GM18505 (cell line): ENCODE results near the gene AKAP7.
"Not testable (repeated sequence)": the region's sequence is repeated elsewhere in the genome, so short reads cannot be mapped to it uniquely, and the experiment has no call there.

Source experiments
- ATAC-seq: cut with Tn5 transposase; IDR thresholded peaks from one replicate; pipeline ENCODE4 v1.9.1; 2021; ENCODE audit not compliant: unreplicated experiment
- POLR2A ChIP-seq: IDR thresholded peaks from 4 replicates; pipeline ENCODE4 v1.6.1; 2011; ENCODE audit warnings: borderline replicate concordance; ENCODE audit not compliant: insufficient read depth, insufficient read length; ENCODE audit errors: extremely low read depth

AKAP7 gene

GRCh38 chr6:131286469-131287040 lies 151.3 kb downstream of the AKAP7 start:
- no peak for ATAC-seq
- no peak for TF ChIP-seq POLR2A

DNA sequence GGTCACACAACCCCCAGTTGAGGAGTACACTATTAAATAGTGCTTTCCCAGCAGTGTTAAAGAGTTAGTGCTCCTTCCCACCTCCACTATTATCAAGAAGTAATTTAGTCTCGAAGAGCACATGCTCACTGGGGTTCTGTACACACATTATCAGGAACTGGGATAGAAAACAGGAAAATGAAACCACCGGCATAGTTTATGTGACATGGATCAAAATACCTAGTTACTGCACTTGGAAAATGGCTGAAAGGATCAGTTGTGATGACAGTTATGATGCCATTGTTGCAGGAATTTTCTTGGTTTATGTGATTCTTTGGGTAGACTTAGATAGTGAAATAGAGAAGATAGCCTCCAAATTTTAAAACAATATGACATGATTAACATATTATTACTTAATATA lies 152.9 kb downstream of the AKAP7 start:
- ATAC-seq: no peak
- no peak for TF ChIP-seq POLR2A

- ATAC-seq: no peak
- TF ChIP-seq POLR2A: no peak
These were observed 155.7 kb downstream of the AKAP7 start for GRCh38 chr6:131290955-131291354.

- TF ChIP-seq POLR2A: no peak
These were observed 157.1 kb downstream of the AKAP7 start for GRCh38 chr6:131292145-131292938.

DNA sequence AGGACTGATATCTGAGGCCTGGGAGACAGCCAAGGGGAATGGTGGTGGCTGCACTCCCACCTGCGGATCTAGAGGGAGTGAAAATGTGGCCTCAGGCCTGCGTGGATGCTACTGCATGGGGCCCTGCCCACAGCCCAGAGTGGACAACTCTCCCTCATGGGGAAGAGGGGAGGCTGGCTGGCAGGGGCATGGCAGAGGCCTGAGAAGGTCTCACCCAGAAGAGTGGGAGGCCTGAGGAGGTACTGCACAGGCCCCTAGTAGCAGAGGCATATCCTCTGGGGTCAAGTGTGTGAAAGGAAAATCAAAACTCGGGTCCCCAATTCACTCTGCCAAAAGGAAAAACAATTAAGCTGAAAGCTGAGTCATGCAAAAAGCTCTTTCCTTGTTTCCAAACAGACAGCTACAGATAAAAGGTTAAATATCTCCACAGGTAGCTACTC lies 158.2 kb downstream of the AKAP7 start:
- no peak for ATAC-seq
- no peak for TF ChIP-seq POLR2A

More at GRCh38 chr6:131292145-131292938, 157.1 kb downstream of the AKAP7 start:
- ATAC-seq: no peak

DNA sequence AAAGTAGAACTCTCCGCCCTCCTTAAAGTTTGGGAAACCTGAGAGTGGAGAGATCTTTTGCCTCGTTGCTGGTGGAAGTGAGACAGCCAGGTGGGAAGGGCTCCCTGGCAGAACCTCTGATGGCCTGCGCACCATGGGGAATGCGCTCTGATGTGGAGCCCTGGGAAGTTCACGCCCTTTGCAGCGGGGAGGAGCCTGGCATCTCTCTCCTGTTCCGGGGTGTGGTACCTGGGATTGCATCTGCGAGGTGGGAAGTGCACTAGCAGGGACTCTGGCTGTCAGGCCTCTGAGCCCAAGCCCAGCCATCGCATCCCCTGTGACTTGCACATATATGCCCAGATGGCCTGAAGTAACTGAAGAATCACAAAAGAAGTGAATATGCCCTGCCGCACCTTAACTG lies 159.8 kb downstream of the AKAP7 start:
- no peak for TF ChIP-seq POLR2A
- ATAC-seq: no peak

- ATAC-seq: not testable (repeated sequence)
These were observed 165.6 kb downstream of the AKAP7 start for GRCh38 chr6:131300826-131301225.

DNA sequence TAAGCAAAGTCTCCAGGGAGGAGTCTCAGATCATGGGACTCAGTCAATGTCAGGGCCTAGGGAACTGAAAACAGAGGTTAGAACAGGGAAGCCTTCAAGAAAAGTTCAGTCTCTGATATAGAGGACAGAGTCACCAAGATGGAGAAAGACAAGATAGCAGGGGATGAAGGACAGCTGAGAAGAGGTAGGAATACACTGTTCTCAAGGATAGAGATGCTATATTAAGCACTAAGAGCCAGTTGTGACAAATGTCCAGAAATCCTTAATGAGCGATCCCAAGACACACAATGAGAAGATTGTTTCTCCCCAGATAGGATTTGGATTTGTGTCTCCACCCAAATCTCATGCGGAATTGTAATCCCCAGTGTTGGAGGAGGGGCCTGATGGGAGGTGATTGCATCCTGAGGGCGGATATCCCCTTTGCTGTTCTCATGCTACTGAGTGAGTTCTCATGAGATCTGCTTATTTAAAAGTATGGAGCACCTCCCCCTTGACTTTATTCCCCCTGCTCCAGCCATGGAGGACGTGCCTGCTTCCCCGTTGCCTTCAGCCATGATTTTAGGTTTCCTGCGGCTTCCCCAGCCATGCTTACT lies 168.2 kb downstream of the AKAP7 start:
- TF ChIP-seq POLR2A: no peak

DNA sequence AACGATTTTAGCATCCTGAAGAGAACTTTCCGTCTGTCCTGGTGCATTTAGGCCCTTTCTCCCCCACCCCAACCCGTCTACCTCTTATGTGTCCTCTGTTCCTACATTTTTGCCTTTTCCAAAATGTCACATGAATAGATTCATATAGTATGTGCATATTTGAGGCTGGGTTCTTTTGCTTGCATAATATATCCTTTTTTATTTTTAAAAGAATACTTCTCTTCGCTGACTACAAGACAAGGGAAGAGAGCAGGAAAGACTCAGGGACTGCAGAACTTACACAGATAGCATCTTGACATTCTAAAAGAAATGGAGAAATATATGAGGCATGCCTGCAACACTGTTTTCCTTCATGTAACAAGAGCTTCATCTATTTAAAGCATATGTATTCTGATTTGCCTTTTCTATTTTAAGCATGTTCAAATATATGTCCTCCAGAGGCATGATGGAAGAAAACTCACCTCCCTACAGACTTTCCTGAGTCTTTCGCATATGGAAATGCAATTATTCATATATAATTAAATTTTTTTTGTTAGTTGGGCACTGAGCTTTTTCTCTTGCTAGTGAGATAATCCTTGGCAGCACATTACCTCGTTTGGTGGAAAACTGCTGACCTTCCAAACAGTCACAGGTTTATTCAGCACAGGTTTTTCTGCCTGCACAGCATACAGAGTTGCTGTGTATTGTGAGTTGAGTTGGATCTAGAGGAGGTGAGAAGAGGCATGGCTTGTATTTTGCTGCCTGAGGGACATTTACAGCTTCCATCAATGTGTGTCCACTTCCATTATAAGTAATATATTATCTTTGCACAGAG lies 170.0 kb downstream of the AKAP7 start:
- TF ChIP-seq POLR2A: no peak
- ATAC-seq: no peak

More for the DNA sequence above, 168.2 kb downstream of the AKAP7 start:
- ATAC-seq: no peak

DNA sequence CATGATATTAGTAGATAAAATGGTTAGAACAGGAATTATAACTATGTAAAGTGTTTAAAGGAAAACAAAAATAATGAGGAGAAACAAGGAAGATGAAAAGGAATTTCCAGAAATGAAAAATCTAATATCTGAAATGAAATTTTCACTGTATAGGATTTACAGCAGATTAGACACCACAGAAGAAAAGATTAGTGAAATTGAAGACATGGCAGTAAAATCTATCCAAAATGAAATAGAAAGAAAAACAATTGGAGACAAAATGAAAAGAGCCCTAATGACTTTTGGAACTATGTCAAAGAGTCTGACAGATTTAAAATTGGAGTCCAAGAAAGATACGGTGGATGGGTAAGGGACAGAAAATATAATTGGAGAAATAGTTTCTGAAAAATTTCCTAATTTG lies 174.2 kb downstream of the AKAP7 start:
- no peak for ATAC-seq
- TF ChIP-seq POLR2A: no peak

GRCh38 chr6:131314838-131315237 lies 179.6 kb downstream of the AKAP7 start:
- TF ChIP-seq POLR2A: no peak
- ATAC-seq: no peak

DNA sequence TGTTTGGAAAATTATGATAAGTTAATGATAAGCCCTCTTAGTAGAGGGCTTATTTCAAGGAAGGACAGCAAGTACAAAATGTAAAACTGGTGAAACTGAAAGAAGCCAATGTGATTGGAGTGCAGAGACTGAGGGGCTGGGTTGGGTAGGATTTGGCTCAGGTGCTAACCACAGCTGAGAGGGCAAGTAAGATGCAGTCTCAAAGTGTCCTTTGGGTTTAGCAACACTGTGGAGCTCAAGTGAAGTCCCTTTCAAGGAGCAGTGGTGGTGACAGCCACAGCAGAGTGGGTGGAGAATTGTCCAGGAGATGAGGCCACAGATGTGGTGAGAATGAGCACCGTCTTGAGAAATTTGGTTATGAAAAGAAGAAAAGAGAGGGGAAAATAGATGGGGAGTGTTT lies 181.4 kb downstream of the AKAP7 start:
- TF ChIP-seq POLR2A: no peak
- no peak for ATAC-seq

DNA sequence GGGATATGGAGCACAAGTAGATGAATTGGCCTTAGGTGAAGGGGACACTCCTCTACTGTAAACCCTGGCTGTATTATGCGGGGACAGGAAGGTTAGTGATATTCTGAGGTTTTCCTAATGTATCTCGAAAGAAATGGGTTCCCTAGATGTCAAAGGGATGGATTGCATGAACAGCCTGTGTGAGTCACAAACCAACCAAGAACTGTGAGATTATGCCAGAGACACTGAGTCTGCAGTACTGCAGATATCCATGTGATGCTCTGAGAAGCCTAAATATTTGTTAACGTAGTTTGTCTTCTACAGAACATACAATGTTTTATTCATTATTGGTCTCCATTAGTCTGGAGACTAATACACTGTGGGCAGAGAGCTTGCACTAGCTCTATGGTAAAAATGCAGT lies 182.2 kb downstream of the AKAP7 start:
- ATAC-seq: no peak
- no peak for TF ChIP-seq POLR2A

DNA sequence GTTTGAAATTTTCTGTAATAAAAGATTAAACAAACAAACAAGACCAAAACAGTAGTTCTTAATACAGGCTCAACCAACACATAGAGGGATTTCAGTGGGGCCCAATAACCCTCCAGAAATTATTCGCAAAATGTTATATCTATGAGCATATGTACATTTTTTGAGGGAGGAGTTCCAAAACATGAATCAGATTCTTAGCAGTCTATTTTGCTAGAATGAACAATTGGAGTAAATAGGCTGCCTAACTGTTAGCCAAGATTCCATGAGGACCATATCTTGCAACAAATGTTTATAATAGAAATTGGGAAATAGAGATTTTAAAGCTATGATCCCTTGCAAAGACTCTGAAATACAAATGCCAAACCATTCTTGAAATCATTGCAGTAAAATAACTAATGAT lies 186.3 kb downstream of the AKAP7 start:
- no peak for ATAC-seq
- no peak for TF ChIP-seq POLR2A

DNA sequence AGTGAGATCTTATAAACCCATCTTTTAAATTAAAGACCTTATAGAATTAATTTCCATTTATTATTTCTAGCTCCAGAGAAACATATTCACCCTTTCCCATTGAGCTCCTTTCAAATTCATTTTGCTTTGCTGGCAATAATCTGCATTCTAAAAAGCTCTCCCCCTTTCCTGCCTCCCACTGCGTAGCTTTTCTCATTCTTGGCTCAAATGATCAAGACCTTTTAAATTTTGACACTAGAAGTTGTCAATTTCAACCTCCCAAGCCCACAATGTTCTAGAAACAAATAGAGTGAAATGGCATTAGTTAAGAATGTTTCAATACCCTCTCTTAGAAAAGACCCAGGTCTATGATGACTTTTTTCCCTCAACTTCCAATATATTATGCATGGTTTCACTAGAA lies 186.9 kb downstream of the AKAP7 start:
- TF ChIP-seq POLR2A: no peak
- ATAC-seq: no peak

GRCh38 chr6:131325669-131326068 lies 190.4 kb downstream of the AKAP7 start:
- ATAC-seq: not testable (repeated sequence)

GRCh38 chr6:131328727-131329126 lies 193.5 kb downstream of the AKAP7 start:
- ATAC-seq: not testable (repeated sequence)
